Osteocyte (in vitro differentiated cells): ENCODE measurements around the gene GFOD1. TPM values are rescaled to one million over a fixed set of nuclear protein-coding genes. Genes with fewer than 3 reads are reported as not detected.
A peak's percentile ranks its signal among the peaks of the same experiment; 100 is the strongest.

ENCODE experiments used
- DNase-seq: peaks from one replicate; pipeline ENCODE4 v3.0.0; 2021; ENCODE audit warnings: mixed read lengths; ENCODE audit not compliant: unreplicated experiment; ENCODE audit errors: extremely low spot score
- H3K27ac Mint-ChIP-seq: one replicate; pipeline ENCODE4 v1.8.0; 2021; ENCODE audit warnings: mild to moderate bottlenecking, mixed read lengths; ENCODE audit not compliant: unreplicated experiment
- H3K27me3 Mint-ChIP-seq: one replicate; pipeline ENCODE4 v1.8.0; 2021; ENCODE audit warnings: mixed read lengths; ENCODE audit not compliant: unreplicated experiment
- H3K36me3 Mint-ChIP-seq: one replicate; pipeline ENCODE4 v1.8.0; 2021; ENCODE audit warnings: mixed read lengths; ENCODE audit not compliant: unreplicated experiment
- H3K4me1 Mint-ChIP-seq: one replicate; pipeline ENCODE4 v1.8.0; 2021; ENCODE audit warnings: mixed read lengths; ENCODE audit not compliant: unreplicated experiment
- H3K4me3 Mint-ChIP-seq: one replicate; pipeline ENCODE4 v1.8.0; 2021; ENCODE audit warnings: mild to moderate bottlenecking, moderate library complexity, mixed read lengths; ENCODE audit not compliant: unreplicated experiment
- H3K9me3 Mint-ChIP-seq: one replicate; pipeline ENCODE4 v1.8.0; 2021; ENCODE audit warnings: mixed read lengths; ENCODE audit not compliant: unreplicated experiment
- total RNA-seq: library from RNA; stranded (reverse); gene quantifications from 2 replicates; pipeline ENCODE4 v1.2.1, GENCODE V29; 2021
- TF ChIP-seq, protein P1 (sequence below): fragments of 200-600 bp; sonication (generic); IDR thresholded peaks from 2 replicates; pipeline ENCODE4 v1.5.0; 2021; ENCODE audit warnings: antibody characterized with exemption, mild to moderate bottlenecking, moderate library complexity

GFOD1 gene
- total RNA-seq, 1 donor from 2014 or later: 0.89 TPM

GRCh38 chr6:13488896-13489237 lies 1.5 kb upstream of the GFOD1 start:
- Mint-ChIP-seq H3K27ac (no peak overlapping the region), H3K36me3 (no peaks in the 10 kb centered on the region), H3K9me3 (no peaks in the 10 kb centered on the region), H3K4me3 (no peak overlapping the region), H3K27me3 (peaks cover 10% of the 10 kb centered on the region), H3K4me1 (peaks cover 13% of the 10 kb centered on the region)
- TF ChIP-seq, protein P1, sequence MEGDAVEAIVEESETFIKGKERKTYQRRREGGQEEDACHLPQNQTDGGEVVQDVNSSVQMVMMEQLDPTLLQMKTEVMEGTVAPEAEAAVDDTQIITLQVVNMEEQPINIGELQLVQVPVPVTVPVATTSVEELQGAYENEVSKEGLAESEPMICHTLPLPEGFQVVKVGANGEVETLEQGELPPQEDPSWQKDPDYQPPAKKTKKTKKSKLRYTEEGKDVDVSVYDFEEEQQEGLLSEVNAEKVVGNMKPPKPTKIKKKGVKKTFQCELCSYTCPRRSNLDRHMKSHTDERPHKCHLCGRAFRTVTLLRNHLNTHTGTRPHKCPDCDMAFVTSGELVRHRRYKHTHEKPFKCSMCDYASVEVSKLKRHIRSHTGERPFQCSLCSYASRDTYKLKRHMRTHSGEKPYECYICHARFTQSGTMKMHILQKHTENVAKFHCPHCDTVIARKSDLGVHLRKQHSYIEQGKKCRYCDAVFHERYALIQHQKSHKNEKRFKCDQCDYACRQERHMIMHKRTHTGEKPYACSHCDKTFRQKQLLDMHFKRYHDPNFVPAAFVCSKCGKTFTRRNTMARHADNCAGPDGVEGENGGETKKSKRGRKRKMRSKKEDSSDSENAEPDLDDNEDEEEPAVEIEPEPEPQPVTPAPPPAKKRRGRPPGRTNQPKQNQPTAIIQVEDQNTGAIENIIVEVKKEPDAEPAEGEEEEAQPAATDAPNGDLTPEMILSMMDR: no peak
- no peak for DNase-seq

DNA sequence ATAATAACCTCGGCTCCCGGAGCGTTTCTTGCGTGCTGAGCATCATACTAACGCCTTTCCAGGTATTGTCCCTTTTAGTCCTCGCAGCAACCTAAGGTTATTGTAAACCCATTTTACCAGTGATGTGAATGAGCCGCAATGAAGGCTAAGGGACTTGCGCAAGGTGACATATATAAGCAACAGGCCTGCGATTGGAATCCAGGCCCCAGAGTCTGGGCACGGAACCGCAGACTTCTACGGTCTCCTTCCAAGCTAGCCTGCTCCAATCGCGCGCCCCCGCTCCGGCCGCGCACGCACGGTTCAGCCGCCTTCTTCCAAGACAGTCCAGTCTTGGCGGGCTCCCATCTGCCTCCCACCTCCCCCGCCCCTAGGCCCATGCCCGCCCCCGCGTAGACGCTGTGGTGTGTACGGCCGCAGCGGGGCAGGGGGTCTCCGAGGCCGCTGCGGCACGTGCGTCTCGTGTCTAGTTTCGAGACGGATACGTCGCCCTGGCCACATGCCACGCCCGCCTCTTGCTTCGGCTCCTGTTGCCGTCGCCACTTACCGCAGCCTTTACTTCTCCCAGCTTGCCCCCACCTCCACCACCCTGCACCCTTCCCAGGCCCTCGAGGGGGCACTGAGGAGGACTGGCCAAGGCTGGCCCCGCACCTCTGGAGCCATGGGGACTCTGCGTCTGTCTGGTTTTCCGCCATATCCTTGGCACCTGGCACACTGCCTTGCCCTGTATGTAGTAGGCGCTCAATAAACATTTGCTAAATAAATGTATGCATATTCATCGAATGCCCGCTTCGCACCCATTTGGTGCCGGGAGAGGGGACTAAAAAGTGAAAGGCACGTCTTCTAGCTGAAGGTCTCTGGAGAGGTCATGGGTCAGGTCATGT lies 855 bp upstream of the GFOD1 start:
- Mint-ChIP-seq H3K4me3 (peak overlapping the region; percentile 76), H3K27me3 (peaks cover 10% of the 10 kb centered on the region), H3K27ac (peak overlapping the region; percentile 47), H3K9me3 (no peaks in the 10 kb centered on the region), H3K4me1 (peaks cover 13% of the 10 kb centered on the region), H3K36me3 (no peaks in the 10 kb centered on the region)
- TF ChIP-seq, protein P1: no peak
- DNase-seq: no peak

DNA sequence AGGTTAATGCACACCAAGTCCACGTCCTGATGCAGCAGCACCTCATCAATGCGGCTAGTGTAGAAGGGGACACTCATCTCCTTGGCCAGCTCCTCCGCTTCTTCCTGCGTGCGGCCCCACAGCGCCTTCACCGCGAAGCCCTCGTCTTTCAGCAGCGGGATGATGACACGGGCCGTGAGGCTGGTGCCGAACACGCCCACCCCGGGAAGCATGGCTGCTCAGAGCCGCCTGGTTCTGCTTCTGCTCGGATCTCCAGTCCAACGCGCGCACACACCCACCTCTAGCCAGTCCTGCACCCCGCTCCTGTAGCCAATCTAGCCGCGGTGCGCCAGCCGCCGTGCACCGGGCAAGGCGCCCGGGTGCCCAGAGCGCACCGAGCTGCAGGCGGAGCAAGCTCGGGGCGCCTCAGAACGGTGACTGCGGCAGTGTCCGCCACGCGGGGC lies 700 bp downstream of the GFOD1 start:
- no peaks in the 10 kb centered on the region for H3K9me3 Mint-ChIP-seq
- H3K27me3 Mint-ChIP-seq: peaks cover 10% of the 10 kb centered on the region
- DNase-seq: no peak

DNA sequence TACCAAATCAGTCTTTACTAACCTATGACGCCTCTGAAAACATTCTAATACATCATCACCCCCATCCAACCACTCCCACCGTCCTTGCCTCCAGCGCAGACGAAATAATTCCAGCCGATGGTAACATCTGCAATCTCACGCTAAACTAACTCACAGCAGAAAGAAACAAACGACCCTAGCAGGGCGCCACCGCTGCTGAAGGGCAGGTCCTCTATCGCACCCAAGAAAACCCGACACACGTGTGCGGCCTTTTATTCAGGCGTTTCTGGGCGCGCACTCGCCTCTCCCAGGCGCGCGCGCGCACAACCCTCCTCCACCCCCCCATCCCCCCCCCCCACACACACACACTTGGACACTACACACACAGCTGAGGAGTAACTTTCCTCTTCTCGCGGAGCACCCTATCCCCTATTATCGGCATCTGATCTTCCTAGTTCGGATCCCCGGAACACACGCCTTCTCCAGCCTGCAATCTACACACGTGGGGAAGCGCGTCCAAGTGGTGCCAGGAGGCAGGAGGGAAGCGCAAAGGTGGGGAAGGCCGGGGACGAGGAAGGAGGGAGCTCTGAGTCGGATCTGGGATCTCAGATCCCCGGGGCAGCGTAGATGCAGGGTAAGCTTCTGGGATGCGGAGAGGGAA lies 1.4 kb downstream of the GFOD1 start:
- no peaks in the 10 kb centered on the region for H3K9me3 Mint-ChIP-seq
- peaks cover 13% of the 10 kb centered on the region for H3K4me1 Mint-ChIP-seq
- H3K27me3 Mint-ChIP-seq: peaks cover 10% of the 10 kb centered on the region
- H3K4me3 Mint-ChIP-seq: peak overlapping the region; percentile 83
- DNase-seq: no peak
- H3K36me3 Mint-ChIP-seq: no peaks in the 10 kb centered on the region
- H3K27ac Mint-ChIP-seq: no peak overlapping the region
- TF ChIP-seq, protein P1: no peak

More for the DNA sequence above, 700 bp downstream of the GFOD1 start:
- Mint-ChIP-seq H3K4me3 (peak overlapping the region; percentile 83), H3K4me1 (peaks cover 13% of the 10 kb centered on the region), H3K36me3 (no peaks in the 10 kb centered on the region), H3K27ac (no peak overlapping the region)
- TF ChIP-seq, protein P1: no peak

GRCh38 chr6:13485303-13485702 lies 2.1 kb downstream of the GFOD1 start:
- no peak for DNase-seq
- H3K9me3 Mint-ChIP-seq: no peaks in the 10 kb centered on the region
- peaks cover 13% of the 10 kb centered on the region for H3K4me1 Mint-ChIP-seq
- H3K36me3 Mint-ChIP-seq: no peaks in the 10 kb centered on the region
- peak overlapping the region; percentile 83 for H3K4me3 Mint-ChIP-seq
- TF ChIP-seq, protein P1: no peak
- H3K27me3 Mint-ChIP-seq: peaks cover 10% of the 10 kb centered on the region
- no peak overlapping the region for H3K27ac Mint-ChIP-seq
